ENCODE results near the gene TFCP2L1. TPM values are rescaled to one million over a fixed set of nuclear protein-coding genes. Genes with fewer than 3 reads are reported as not detected.

TFCP2L1 gene
- total and polyA plus RNA-seq, 4 donors, result 0.06 to 1.5 (median 0.36) TPM

- Histone ChIP-seq H3K27ac (ENCODE audit: low read depth in 1 of 2, low read length in 2 of 2) (no peak overlapping the region), H3K27me3 (ENCODE audit: control insufficient read depth in 4 of 4, insufficient read depth in 4 of 4, low read length in 3 of 4) (peaks cover 0 to 2% (median under 1%) of the 10 kb centered on the region in 4 donors), H3K36me3 (ENCODE audit: control insufficient read depth in 4 of 4, insufficient read depth in 3 of 4, low read depth in 1 of 4, low read length in 3 of 4) (no peaks in the 10 kb centered on the region), H3K9ac (ENCODE audit: low read depth in 1 of 2, low read length in 2 of 2) (no peak overlapping the region), H3K9me3 (ENCODE audit: control insufficient read depth in 4 of 4, low read length in 3 of 4) (no peaks in the 10 kb centered on the region), H3K4me3 (ENCODE audit: low read depth in 1 of 3, low read length in 3 of 3) (no peak overlapping the region), H3K4me1 (ENCODE audit: control insufficient read depth in 4 of 4, insufficient read depth in 4 of 4, low read length in 3 of 4) (peaks cover 4 to 14% (median 7%) of the 10 kb centered on the region in 4 donors)
- no peak for DNase-seq (ENCODE audit: low spot score)
- TF ChIP-seq ATF3 (IDR thresholded peaks at IDR 0.05), result no peak
- TF ChIP-seq, protein P1, sequence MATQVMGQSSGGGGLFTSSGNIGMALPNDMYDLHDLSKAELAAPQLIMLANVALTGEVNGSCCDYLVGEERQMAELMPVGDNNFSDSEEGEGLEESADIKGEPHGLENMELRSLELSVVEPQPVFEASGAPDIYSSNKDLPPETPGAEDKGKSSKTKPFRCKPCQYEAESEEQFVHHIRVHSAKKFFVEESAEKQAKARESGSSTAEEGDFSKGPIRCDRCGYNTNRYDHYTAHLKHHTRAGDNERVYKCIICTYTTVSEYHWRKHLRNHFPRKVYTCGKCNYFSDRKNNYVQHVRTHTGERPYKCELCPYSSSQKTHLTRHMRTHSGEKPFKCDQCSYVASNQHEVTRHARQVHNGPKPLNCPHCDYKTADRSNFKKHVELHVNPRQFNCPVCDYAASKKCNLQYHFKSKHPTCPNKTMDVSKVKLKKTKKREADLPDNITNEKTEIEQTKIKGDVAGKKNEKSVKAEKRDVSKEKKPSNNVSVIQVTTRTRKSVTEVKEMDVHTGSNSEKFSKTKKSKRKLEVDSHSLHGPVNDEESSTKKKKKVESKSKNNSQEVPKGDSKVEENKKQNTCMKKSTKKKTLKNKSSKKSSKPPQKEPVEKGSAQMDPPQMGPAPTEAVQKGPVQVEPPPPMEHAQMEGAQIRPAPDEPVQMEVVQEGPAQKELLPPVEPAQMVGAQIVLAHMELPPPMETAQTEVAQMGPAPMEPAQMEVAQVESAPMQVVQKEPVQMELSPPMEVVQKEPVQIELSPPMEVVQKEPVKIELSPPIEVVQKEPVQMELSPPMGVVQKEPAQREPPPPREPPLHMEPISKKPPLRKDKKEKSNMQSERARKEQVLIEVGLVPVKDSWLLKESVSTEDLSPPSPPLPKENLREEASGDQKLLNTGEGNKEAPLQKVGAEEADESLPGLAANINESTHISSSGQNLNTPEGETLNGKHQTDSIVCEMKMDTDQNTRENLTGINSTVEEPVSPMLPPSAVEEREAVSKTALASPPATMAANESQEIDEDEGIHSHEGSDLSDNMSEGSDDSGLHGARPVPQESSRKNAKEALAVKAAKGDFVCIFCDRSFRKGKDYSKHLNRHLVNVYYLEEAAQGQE (IDR thresholded peaks at IDR 0.05), result no peak
- TF ChIP-seq FOXA2 (IDR thresholded peaks at IDR 0.05), result no peak
- no peak for TF ChIP-seq GABPA (IDR thresholded peaks at IDR 0.05 in 1 of 2, conservative IDR thresholded peaks at IDR 0.05 in 1 of 2)
- no peak for TF ChIP-seq ZBTB33 (IDR thresholded peaks at IDR 0.05)
- no peak for TF ChIP-seq HNF4G (IDR thresholded peaks at IDR 0.05)
- TF ChIP-seq HNF4A (conservative IDR thresholded peaks at IDR 0.05), result no peak
- TF ChIP-seq TAF1 (conservative IDR thresholded peaks at IDR 0.05), result no peak
- TF ChIP-seq SP1 (IDR thresholded peaks at IDR 0.05), result no peak
- no peak for TF ChIP-seq MAX (IDR thresholded peaks at IDR 0.05)
- no peak for TF ChIP-seq NR2F2 (IDR thresholded peaks at IDR 0.05)
- 80% methylated on average over 12 of the region's 12 CpGs for WGBS
Measured at GRCh38 chr2:121288454-121289231, 3.6 kb upstream of the TFCP2L1 start.

GRCh38 chr2:121287956-121288355 lies 3.0 kb upstream of the TFCP2L1 start:
- TF ChIP-seq GABPA (IDR thresholded peaks at IDR 0.05 in 1 of 2, conservative IDR thresholded peaks at IDR 0.05 in 1 of 2), result no peak
- no peak for DNase-seq (ENCODE audit: low spot score)
- 93% methylated on average over 4 of the region's 4 CpGs for WGBS
- Histone ChIP-seq H3K27ac (ENCODE audit: low read depth in 1 of 2, low read length in 2 of 2) (no peak overlapping the region), H3K36me3 (ENCODE audit: control insufficient read depth in 4 of 4, insufficient read depth in 3 of 4, low read depth in 1 of 4, low read length in 3 of 4) (no peaks in the 10 kb centered on the region), H3K9ac (ENCODE audit: low read depth in 1 of 2, low read length in 2 of 2) (no peak overlapping the region), H3K4me1 (ENCODE audit: control insufficient read depth in 4 of 4, insufficient read depth in 4 of 4, low read length in 3 of 4) (peaks cover 6 to 19% (median 11%) of the 10 kb centered on the region in 4 donors), H3K9me3 (ENCODE audit: control insufficient read depth in 4 of 4, low read length in 3 of 4) (no peaks in the 10 kb centered on the region), H3K27me3 (ENCODE audit: control insufficient read depth in 4 of 4, insufficient read depth in 4 of 4, low read length in 3 of 4) (peaks cover 0 to 2% (median under 1%) of the 10 kb centered on the region in 4 donors), H3K4me3 (ENCODE audit: low read depth in 1 of 3, low read length in 3 of 3) (no peak overlapping the region)

Data from liver (tissue), 9 donors.